Hepatocyte (in vitro differentiated cells): ENCODE results near the gene PCBP3.

Experiments used
- CTCF ChIP-seq: fragments of 200-600 bp; sonication (generic); IDR thresholded peaks from 2 replicates; pipeline ENCODE4 v1.5.1; 2016; ENCODE audit warnings: antibody characterized with exemption, mild to moderate bottlenecking; ENCODE audit not compliant: poor library complexity
- EZH2 ChIP-seq: fragments of 200-600 bp; sonication (generic); IDR thresholded peaks from 2 replicates; pipeline ENCODE4 v1.6.1; 2016; ENCODE audit warnings: antibody characterized with exemption, mild to moderate bottlenecking, borderline replicate concordance
- EZH2phosphoT487 ChIP-seq: fragments of 200-600 bp; sonication (generic); IDR thresholded peaks from one replicate; pipeline ENCODE4 v1.6.1; 2018; ENCODE audit warnings: antibody characterized with exemption, mild to moderate bottlenecking, low read depth, moderate library complexity; ENCODE audit not compliant: unreplicated experiment, severe bottlenecking

- TF ChIP-seq CTCF = no peak
- TF ChIP-seq EZH2phosphoT487 = no peak
- TF ChIP-seq EZH2 = no peak
Measured at GRCh38 chr21:45865106-45865835, 221.7 kb downstream of the PCBP3 start.
